ENCODE data around the gene SH3BP5L. TPM values are rescaled to one million over a fixed set of nuclear protein-coding genes. Genes with fewer than 3 reads are reported as not detected.
A peak's percentile ranks its signal among the peaks of the same experiment; 100 is the strongest.

SH3BP5L gene
- total and polyA plus RNA-seq, 2 of the 13 experiments (the other 11 are each of a cell fraction or from before 2014, with no cell fraction given): 10.3 to 14.9 TPM

DNA sequence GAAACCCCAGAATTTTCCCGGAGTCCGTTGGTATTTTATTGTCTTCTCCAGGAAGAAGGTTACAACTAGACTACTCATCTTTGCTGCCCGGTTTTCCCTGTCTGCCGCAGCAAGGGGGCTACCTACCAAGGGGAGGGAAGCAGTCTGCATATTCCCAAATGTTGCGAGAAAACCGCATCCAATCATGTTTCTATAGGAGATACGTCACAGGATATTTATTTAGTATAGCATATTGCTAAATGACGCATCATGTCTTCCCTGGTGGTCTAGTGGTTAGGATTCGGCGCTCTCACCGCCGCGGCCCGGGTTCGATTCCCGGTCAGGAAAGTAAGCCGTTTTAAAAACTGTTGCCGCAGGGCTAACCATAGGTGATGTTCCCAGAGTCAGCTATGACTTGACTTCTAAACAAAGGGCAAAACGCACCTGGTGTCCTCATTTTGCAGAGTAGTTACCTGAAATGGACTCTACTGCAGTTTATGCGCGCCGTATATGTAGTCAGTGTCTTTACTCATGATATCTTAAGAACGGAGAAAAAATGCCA is 48.3 kb upstream of the SH3BP5L start (continued):
- TF ChIP-seq ZFX (CRISPR knock-in tag; IDR thresholded peaks at IDR 0.05; ENCODE audit: low read depth) (no peak), MED8 (CRISPR knock-in tag; IDR thresholded peaks at IDR 0.05; ENCODE audit: insufficient replicate concordance) (no peak), ZNF746 (CRISPR knock-in tag; IDR thresholded peaks at IDR 0.05) (no peak; the same call in 1 of the 2 replicates), ZNF570 (CRISPR knock-in tag; IDR thresholded peaks at IDR 0.05; ENCODE audit: borderline replicate concordance) (no peak), SRF (IDR thresholded peaks at IDR 0.05; ENCODE audit: low read depth, low read length) (no peak), ZNF670 (CRISPR knock-in tag; IDR thresholded peaks at IDR 0.05; ENCODE audit: borderline replicate concordance) (no peak), ZNF44 (CRISPR knock-in tag; IDR thresholded peaks at IDR 0.05) (no peak), ZNF331 (CRISPR knock-in tag; IDR thresholded peaks at IDR 0.05) (peak; percentile 44; the same call in 1 of the 2 replicates), ZNF431 (CRISPR knock-in tag; IDR thresholded peaks at IDR 0.05; ENCODE audit: borderline replicate concordance, low read depth) (no peak), THAP11 (CRISPR knock-in tag; IDR thresholded peaks at IDR 0.05) (no peak; the same call in 1 of the 2 replicates), ZNF550 (CRISPR knock-in tag; IDR thresholded peaks at IDR 0.05; ENCODE audit: borderline replicate concordance) (no peak), HES4 (CRISPR knock-in tag; IDR thresholded peaks at IDR 0.05; ENCODE audit: borderline replicate concordance) (no peak), NPAS2 (CRISPR knock-in tag; IDR thresholded peaks at IDR 0.05; ENCODE audit: borderline replicate concordance) (no peak), ZNF83 (CRISPR knock-in tag; IDR thresholded peaks at IDR 0.05; ENCODE audit: borderline replicate concordance) (no peak), ZNF567 (CRISPR knock-in tag; IDR thresholded peaks at IDR 0.05; ENCODE audit: borderline replicate concordance) (no peak), NFE2L1 (CRISPR knock-in tag; IDR thresholded peaks at IDR 0.05; ENCODE audit: borderline replicate concordance) (no peak), TBX3 (IDR thresholded peaks at IDR 0.05; ENCODE audit: borderline replicate concordance) (no peak)
- TF ChIP-seq, protein P1, sequence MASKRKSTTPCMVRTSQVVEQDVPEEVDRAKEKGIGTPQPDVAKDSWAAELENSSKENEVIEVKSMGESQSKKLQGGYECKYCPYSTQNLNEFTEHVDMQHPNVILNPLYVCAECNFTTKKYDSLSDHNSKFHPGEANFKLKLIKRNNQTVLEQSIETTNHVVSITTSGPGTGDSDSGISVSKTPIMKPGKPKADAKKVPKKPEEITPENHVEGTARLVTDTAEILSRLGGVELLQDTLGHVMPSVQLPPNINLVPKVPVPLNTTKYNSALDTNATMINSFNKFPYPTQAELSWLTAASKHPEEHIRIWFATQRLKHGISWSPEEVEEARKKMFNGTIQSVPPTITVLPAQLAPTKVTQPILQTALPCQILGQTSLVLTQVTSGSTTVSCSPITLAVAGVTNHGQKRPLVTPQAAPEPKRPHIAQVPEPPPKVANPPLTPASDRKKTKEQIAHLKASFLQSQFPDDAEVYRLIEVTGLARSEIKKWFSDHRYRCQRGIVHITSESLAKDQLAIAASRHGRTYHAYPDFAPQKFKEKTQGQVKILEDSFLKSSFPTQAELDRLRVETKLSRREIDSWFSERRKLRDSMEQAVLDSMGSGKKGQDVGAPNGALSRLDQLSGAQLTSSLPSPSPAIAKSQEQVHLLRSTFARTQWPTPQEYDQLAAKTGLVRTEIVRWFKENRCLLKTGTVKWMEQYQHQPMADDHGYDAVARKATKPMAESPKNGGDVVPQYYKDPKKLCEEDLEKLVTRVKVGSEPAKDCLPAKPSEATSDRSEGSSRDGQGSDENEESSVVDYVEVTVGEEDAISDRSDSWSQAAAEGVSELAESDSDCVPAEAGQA (IDR thresholded peaks at IDR 0.05; ENCODE audit: low read depth): no peak; the same call in 1 of the 2 replicates
- TF ChIP-seq, protein P1 (CRISPR knock-in tag; IDR thresholded peaks at IDR 0.05; ENCODE audit: borderline replicate concordance): no peak; the same call in 1 of the 2 replicates
- TF ChIP-seq, protein P2, sequence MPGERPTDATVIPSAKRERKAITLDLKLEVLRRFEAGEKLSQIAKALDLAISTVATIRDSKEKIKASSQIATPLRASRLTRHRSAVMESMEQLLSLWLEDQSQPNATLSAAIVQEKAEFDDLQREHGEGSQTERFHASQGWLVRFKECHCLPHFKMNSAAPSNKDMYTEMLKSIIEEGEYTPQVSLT (CRISPR knock-in tag; IDR thresholded peaks at IDR 0.05; ENCODE audit: borderline replicate concordance, low read depth): peak; percentile 95; the same call in 1 of the 2 replicates
- TF ChIP-seq, protein P3, sequence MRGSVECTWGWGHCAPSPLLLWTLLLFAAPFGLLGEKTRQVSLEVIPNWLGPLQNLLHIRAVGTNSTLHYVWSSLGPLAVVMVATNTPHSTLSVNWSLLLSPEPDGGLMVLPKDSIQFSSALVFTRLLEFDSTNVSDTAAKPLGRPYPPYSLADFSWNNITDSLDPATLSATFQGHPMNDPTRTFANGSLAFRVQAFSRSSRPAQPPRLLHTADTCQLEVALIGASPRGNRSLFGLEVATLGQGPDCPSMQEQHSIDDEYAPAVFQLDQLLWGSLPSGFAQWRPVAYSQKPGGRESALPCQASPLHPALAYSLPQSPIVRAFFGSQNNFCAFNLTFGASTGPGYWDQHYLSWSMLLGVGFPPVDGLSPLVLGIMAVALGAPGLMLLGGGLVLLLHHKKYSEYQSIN (CRISPR knock-in tag; IDR thresholded peaks at IDR 0.05; ENCODE audit: borderline replicate concordance): no peak
- TF ChIP-seq, protein P4, sequence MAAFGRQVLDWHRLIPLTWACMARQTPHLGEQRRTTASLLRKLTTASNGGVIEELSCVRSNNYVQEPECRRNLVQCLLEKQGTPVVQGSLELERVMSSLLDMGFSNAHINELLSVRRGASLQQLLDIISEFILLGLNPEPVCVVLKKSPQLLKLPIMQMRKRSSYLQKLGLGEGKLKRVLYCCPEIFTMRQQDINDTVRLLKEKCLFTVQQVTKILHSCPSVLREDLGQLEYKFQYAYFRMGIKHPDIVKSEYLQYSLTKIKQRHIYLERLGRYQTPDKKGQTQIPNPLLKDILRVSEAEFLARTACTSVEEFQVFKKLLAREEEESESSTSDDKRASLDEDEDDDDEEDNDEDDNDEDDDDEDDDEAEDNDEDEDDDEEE (CRISPR knock-in tag; IDR thresholded peaks at IDR 0.05): no peak; the same call in 1 of the 2 replicates
